ENCODE data around the gene WDR41.

DNA sequence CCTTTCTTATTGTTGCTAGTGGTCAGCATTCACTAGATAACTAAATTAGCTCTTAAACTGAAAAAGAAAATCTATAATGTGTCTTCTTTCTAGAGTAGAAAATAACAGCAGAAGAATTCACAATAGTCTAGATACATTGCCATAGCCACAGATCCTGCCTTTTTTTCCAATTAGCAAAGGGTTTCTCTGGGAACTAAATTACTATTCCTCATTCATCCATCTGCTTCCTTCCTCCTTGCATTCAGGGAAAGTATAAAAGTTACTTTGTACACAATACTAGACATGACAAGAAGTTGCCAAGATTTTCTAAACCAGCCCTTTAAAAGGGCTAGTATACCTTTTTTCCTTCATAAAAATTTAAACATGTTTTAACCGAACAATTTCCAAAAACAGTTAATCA, 21.2 kb upstream of the WDR41 start:
- TF ChIP-seq, protein P1, sequence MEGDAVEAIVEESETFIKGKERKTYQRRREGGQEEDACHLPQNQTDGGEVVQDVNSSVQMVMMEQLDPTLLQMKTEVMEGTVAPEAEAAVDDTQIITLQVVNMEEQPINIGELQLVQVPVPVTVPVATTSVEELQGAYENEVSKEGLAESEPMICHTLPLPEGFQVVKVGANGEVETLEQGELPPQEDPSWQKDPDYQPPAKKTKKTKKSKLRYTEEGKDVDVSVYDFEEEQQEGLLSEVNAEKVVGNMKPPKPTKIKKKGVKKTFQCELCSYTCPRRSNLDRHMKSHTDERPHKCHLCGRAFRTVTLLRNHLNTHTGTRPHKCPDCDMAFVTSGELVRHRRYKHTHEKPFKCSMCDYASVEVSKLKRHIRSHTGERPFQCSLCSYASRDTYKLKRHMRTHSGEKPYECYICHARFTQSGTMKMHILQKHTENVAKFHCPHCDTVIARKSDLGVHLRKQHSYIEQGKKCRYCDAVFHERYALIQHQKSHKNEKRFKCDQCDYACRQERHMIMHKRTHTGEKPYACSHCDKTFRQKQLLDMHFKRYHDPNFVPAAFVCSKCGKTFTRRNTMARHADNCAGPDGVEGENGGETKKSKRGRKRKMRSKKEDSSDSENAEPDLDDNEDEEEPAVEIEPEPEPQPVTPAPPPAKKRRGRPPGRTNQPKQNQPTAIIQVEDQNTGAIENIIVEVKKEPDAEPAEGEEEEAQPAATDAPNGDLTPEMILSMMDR (IDR thresholded peaks at IDR 0.05) = no peak
- TF ChIP-seq ZNF302 (CRISPR knock-in tag; IDR thresholded peaks at IDR 0.05) = no peak
- no peak for TF ChIP-seq EHMT2 (IDR thresholded peaks at IDR 0.05; ENCODE audit: low read depth)
- TF ChIP-seq CHD2 (IDR thresholded peaks at IDR 0.05; ENCODE audit: low read length, partially characterized antibody) = no peak
